ENCODE measurements around the gene SLC2A13.
"Not testable (repeated sequence)": the region's sequence is repeated elsewhere in the genome, so short reads cannot be mapped to it uniquely, and the experiment has no call there.

DNA sequence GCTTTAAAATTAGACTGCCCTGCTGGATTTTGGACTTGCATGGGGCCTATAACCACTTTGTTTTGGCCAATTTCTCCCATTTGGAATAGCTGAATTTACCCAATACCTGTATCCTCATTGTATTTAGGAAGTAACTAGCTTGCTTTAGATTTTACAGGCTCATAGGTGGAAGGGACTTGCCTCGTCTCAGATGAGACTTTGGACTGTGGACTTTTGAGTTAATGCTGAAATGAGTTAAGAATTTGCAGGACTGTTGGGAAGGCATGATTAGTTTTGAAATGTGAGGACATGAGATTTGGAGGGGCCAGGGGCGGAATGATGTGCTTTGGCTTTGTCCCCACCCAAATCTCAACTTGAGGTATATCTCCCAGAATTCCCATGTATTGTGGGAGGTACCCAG is 320.1 kb downstream of the SLC2A13 start:
- not testable (repeated sequence) for TF ChIP-seq EZH2 (IDR thresholded peaks at IDR 0.05); FOXP2 (optimal IDR thresholded peaks at IDR 0.05; ENCODE audit: control extremely low read depth, extremely low read length, insufficient read depth); POLR2AphosphoS5 (IDR thresholded peaks at IDR 0.05; ENCODE audit: borderline replicate concordance, low read depth, low read length)

Measured in SK-N-MC (cell line).